Body of pancreas (tissue), 4 donors: ENCODE results near the gene FITM1. TPM values are rescaled to one million over a fixed set of nuclear protein-coding genes. Genes with fewer than 3 reads are reported as not detected.

Experiments
- ATAC-seq: fragments of 150-250 bp; one replicate; pipeline ENCODE4 v1.9.1; 2016
- DNase-seq, 4 donors: peaks; one replicate each; pipeline ENCODE4 v3.0.0-alpha.2; 2019
- H3K27ac ChIP-seq, 4 donors: fragments of 200-600 bp; sonication (generic); 1 replicate in 3 of 4; 2 replicates in 1 of 4; pipeline versions ENCODE4 v1.5.1 to v1.6.1; 2016 to 2019; ENCODE audit warnings: mild to moderate bottlenecking in 1 of 4, mixed read lengths in 1 of 4, moderate library complexity in 1 of 4
- H3K27me3 ChIP-seq, 2 donors: fragments of 200-600 bp; sonication (generic); one replicate each; pipeline ENCODE4 v1.6.0; 2016; ENCODE audit warnings: mild to moderate bottlenecking in 1 of 2
- H3K36me3 ChIP-seq, 2 donors: fragments of 200-600 bp; sonication (generic); replicated peaks in 1 of 2; 2 replicates each; pipeline ENCODE4 v1.5.1; 2016; ENCODE audit warnings: low read depth in 2 of 2; ENCODE audit not compliant: insufficient read depth in 1 of 2
- H3K4me1 ChIP-seq: fragments of 200-600 bp; sonication (generic); one replicate; pipeline ENCODE4 v1.6.0; 2016
- H3K4me3 ChIP-seq, 2 donors: fragments of 200-600 bp; sonication (generic); 1 replicate in 1 of 2; 2 replicates in 1 of 2; pipeline ENCODE4 v1.5.1; 2016 to 2019
- H3K9me3 ChIP-seq, 3 donors: fragments of 200-600 bp; sonication (generic); 1 replicate in 2 of 3; 2 replicates in 1 of 3; pipeline ENCODE4 v1.5.1; 2016
- CTCF ChIP-seq, 7 experiments: fragments of 450-650 bp in 4 of 7; fragments of 200-600 bp in 3 of 7; sonication (generic) in 3 of 7; IDR thresholded peaks; one replicate each; pipeline ENCODE4 v1.5.1; 2016 to 2019; ENCODE audit warnings: antibody characterized with exemption in 7 of 7
- POLR2A ChIP-seq, 3 donors: fragments of 450-650 bp; IDR thresholded peaks; one replicate each; pipeline ENCODE4 v1.6.1; 2016; ENCODE audit warnings: antibody characterized with exemption in 3 of 3, mild to moderate bottlenecking in 2 of 3
- WGBS, 2 donors: methylation state at CpG; one replicate each; pipeline ENCODE4 v1.1.5; 2017; 5-methylcytosine and 5-hydroxymethylcytosine counted together
- intact Hi-C: fragments of 100-400 bp; cut with DNase I; formaldehyde crosslinking; loops from one replicate; pipeline ENCODE4 v1.15.1; 2023
- total RNA-seq, 2 donors: library from RNA; depleted of rRNA; stranded (reverse); fragments of >200 nt; gene quantifications; one replicate each; pipeline ENCODE4 v1.1.0, GENCODE V29; 2016

The FITM1 gene
- total RNA-seq, 2 donors from 2014 or later, result 6.3 to 12.2 TPM

DNA sequence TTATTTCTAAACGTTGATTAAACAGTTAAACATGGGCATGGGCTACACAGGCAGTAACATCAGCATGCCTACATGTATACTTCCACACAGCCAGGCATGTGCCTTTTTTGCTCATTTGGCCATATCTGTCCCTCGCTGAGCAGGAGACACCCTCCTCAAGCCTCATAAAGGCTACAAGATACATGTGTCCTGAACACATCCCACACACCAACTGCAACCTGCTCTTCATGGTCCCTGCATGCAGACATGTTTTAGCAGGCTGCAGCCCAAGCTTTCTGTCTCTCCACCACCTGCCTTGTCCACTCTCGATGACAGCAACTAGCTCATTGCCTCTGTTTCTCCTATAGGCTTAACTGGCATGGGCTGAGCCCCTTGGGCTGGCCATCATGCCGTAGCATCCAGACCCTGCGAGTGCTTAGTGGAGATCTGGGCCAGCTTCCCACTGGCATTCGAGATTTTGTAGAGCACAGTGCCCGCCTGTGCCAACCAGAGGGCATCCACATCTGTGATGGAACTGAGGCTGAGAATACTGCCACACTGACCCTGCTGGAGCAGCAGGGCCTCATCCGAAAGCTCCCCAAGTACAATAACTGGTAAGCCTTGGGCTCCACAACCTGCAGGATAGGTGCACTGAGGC, 33.8 kb upstream of the FITM1 start:
- Histone ChIP-seq H3K36me3 (no peaks in the 10 kb centered on the region), H3K4me3 (no peak overlapping the region), H3K27ac (peak overlapping the region in 1 of 4 donors; percentile 14), H3K9me3 (no peaks in the 10 kb centered on the region), H3K4me1 (peaks cover 70% of the 10 kb centered on the region), H3K27me3 (no peaks in the 10 kb centered on the region)
- intact Hi-C loops, result no loop called here
- WGBS, 2 donors, result 91 to 93% methylated on average over 3 to 8 of the region's 8 CpGs
- DNase-seq (no peak), ATAC-seq (no peak)
- TF ChIP-seq POLR2A (IDR thresholded peaks at IDR 0.05) (no peak), CTCF (IDR thresholded peaks at IDR 0.05) (no peak)

GRCh38 chr14:24098229-24098926, 32.1 kb upstream of the FITM1 start:
- Histone ChIP-seq H3K27ac (peak overlapping the region; percentile 56 to 82 (median 71)), H3K36me3 (peaks cover 0 to under 1% of the 10 kb centered on the region in 2 donors), H3K27me3 (no peaks in the 10 kb centered on the region), H3K9me3 (no peaks in the 10 kb centered on the region), H3K4me1 (peaks cover 57% of the 10 kb centered on the region), H3K4me3 (no peak overlapping the region)
- intact Hi-C loops, result no loop called here
- WGBS, 2 donors, result 87 to 88% methylated on average over 11 to 15 of the region's 16 CpGs
- ATAC-seq (no peak), DNase-seq (no peak)
- TF ChIP-seq CTCF (IDR thresholded peaks at IDR 0.05), result no peak
- no peak for TF ChIP-seq POLR2A (IDR thresholded peaks at IDR 0.05)

DNA sequence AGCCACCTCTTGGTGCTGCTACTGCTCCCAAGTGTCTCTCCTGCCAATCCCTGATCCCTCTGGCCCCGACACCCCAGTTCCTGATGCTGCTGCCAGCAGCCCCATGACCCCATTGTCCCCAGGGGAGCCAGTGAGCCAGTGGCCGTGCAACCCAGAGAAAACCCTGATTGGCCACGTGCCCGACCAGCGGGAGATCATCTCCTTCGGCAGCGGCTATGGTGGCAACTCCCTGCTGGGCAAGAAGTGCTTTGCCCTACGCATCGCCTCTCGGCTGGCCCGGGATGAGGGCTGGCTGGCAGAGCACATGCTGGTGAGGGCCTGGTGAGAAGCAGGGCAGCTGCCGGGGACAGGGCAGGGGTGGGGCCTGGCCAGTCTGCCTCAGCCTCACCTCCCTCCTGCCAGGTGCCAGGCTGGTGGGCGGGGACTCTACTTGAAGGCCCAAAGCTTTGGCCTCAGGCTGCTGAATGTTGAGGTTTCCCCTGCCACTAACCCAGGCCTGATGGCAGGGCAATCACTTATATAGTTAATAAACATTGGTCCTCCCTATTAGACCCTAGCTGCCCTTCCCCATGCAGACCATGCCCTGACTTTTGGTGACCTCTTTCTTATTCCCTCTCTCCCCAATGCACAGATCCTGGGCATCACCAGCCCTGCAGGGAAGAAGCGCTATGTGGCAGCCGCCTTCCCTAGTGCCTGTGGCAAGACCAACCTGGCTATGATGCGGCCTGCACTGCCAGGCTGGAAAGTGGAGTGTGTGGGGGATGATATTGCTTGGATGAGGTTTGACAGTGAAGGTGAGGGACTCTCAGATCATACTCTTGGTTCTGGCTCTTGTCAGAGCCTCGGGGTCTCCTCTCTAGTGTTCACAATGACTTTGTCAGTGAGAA, 31.3 kb upstream of the FITM1 start:
- TF ChIP-seq CTCF (IDR thresholded peaks at IDR 0.05) (peak in 4 of 7 experiments; percentile 13 to 27 (median 24)), POLR2A (IDR thresholded peaks at IDR 0.05) (peak in 2 of 3 donors; percentile 43 to 48)
- H3K4me1 ChIP-seq, result peaks cover 51% of the 10 kb centered on the region
- no peaks in the 10 kb centered on the region for H3K9me3 ChIP-seq
- peaks cover 0 to 5% of the 10 kb centered on the region in 2 donors for H3K36me3 ChIP-seq
- no peak overlapping the region for H3K4me3 ChIP-seq
- peak; percentile 95 to 97 (median 96) for DNase-seq
- peak overlapping the region; percentile 56 to 82 (median 71) for H3K27ac ChIP-seq
- no peaks in the 10 kb centered on the region for H3K27me3 ChIP-seq
- WGBS, 2 donors, result 37 to 60% methylated on average over 3 to 17 of the region's 17 CpGs
- peak; percentile 89 for ATAC-seq
- intact Hi-C loops, result no loop called here

DNA sequence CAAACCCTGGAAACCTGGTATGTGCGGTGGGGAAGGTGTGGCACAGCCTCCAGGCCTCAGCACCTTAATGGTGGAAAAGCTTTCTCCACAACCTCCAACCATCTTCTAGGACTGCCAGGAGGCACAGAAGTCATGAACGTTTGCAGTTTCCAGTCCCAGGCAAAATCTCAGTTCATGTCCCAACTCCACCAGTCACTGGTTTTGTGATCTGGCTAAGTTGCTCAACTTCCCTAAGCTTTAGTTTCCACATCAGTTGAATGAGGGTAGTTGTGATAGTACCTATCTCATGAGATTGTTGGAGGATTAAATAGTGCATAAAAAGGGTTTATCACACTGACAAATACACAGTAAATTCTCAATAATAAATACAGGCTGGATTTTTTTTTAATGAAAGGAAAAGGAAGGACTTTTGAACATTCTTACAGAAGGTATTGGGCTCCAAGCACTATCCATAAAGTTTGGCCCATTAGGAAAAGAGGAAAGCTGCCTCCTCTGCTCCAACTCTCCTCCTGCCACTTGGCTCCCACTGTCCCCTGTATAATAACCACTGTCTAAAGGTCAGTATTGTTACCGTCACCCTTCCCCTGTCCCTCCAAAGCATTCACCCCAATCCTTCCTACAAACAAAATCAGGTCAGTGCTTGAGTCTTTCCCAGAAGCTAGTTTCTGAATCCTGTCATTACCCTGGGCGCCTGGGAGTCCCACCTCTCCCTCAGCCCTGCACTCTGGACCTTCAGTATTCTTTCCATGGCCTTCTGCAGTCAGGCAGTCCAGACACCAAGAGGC, 30.1 kb upstream of the FITM1 start:
- Histone ChIP-seq H3K4me1 (peaks cover 43% of the 10 kb centered on the region), H3K4me3 (no peak overlapping the region), H3K9me3 (no peaks in the 10 kb centered on the region), H3K36me3 (peaks cover 0 to 5% of the 10 kb centered on the region in 2 donors), H3K27me3 (no peaks in the 10 kb centered on the region), H3K27ac (peak overlapping the region in 1 of 4 donors; percentile 12)
- no peak for DNase-seq
- intact Hi-C loops, result no loop called here
- no peak for ATAC-seq
- TF ChIP-seq CTCF (IDR thresholded peaks at IDR 0.05), result no peak
- no peak for TF ChIP-seq POLR2A (IDR thresholded peaks at IDR 0.05)
- WGBS, 2 donors, result 68 to 80% methylated on average over 4 of the region's 4 CpGs
